GM18498 (cell line): ENCODE results near the gene PTGES.

Source experiments
- ATAC-seq: cut with Tn5 transposase; IDR thresholded peaks from one replicate; pipeline ENCODE4 v1.9.1; 2021; ENCODE audit warnings: mild to moderate bottlenecking, moderate library complexity; ENCODE audit not compliant: unreplicated experiment

Gene PTGES

DNA sequence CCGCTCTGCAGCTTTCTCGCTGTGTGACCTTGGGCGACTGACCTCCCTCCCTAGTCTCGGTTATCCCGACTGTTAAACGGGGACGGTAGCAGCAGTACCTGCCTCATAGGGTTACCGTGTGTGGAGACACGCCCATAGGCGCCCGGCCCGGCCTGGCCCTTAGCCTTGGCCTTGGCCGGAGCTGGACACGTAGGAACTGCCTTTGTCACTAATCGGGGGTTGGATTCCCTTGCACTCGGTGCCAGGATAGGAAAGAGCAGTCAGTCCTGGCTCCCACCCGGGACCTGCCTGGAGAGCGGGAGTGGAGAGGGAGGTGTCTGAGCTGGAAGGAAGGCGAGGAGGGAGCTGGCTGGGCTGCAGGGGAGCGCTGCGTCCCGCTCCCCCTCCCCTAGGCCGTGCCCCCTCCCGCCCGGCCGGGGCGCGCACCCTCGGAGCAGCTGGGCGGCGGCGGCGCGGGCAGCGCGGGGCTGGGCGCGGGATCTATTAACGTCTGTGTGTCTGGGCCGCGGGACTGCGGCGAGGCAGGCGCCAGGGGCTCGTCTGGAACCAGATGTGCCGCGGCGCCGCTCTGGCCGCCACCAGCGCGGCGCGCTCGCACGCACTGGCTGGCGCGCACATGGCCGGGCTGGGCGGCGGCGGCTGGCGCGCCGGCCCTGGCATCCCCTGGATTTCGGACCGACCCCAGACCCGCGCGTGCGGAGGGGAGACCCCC lies 55.7 kb downstream of the PTGES start:
- ATAC-seq = no peak

GRCh38 chr9:129695870-129696269 lies 57.0 kb downstream of the PTGES start:
- ATAC-seq = no peak

DNA sequence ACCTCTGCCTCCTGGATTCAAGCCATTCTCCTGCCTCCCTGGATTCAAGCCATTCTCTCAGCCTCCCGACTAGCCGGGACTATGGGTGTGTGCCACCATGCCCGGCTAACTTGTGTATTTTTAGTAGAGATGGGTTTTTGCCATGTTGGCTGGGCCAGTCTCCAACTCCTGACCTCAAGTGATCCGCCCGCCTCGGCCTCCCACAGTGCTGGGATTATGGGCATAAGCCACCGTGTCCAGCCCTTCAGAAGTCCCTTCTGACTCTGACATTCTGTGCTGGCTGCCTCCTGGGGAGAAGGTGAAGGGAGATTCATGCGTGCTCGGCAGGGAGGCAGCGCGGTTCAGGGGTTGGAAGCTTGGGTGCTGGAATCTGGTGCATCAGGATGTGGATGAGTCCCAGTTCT lies 58.6 kb downstream of the PTGES start:
- ATAC-seq = no peak

GRCh38 chr9:129693741-129694140 lies 59.1 kb downstream of the PTGES start:
- ATAC-seq = no peak

DNA sequence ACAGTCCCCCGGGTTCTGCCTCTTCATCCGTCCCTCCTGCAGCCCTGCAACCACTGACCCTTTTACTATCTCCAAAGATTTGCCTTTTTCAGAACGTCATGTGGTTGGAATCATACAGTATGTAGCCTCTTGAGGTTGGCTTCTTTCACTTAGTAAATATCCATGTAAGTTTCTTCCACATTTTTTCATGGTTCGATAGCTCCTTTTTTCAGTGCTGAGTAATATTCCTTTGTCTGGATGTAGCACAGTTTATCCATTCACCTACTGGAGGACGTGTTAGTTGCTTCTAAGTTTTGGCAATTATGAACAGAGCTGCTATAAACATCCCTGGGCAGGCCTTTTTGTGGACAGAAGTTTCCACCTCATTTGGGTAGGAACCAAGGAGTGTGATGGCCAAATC lies 60.3 kb downstream of the PTGES start:
- no peak for ATAC-seq
